Measurements from ENCODE around the gene MBD3L2B.

- TF ChIP-seq, protein P1, sequence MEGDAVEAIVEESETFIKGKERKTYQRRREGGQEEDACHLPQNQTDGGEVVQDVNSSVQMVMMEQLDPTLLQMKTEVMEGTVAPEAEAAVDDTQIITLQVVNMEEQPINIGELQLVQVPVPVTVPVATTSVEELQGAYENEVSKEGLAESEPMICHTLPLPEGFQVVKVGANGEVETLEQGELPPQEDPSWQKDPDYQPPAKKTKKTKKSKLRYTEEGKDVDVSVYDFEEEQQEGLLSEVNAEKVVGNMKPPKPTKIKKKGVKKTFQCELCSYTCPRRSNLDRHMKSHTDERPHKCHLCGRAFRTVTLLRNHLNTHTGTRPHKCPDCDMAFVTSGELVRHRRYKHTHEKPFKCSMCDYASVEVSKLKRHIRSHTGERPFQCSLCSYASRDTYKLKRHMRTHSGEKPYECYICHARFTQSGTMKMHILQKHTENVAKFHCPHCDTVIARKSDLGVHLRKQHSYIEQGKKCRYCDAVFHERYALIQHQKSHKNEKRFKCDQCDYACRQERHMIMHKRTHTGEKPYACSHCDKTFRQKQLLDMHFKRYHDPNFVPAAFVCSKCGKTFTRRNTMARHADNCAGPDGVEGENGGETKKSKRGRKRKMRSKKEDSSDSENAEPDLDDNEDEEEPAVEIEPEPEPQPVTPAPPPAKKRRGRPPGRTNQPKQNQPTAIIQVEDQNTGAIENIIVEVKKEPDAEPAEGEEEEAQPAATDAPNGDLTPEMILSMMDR (IDR thresholded peaks at IDR 0.05; ENCODE audit: insufficient read depth, low read length): no peak
- TF ChIP-seq POLR2AphosphoS5 (IDR thresholded peaks at IDR 0.05; ENCODE audit: low read depth) (no peak), REST (IDR thresholded peaks at IDR 0.05; ENCODE audit: insufficient replicate concordance, low read depth) (no peak), GABPA (IDR thresholded peaks at IDR 0.05; ENCODE audit: low read depth) (no peak), SPI1 (IDR thresholded peaks at IDR 0.05; ENCODE audit: borderline replicate concordance, low read depth) (peak; percentile 95)
Observed at GRCh38 chr19:6970021-6970420, 51.2 kb downstream of the MBD3L2B start.

Data from HL-60 (cell line).